HG02938 (cell line): ENCODE measurements around the gene GEMIN7.

Experiments
- ATAC-seq: cut with Tn5 transposase; IDR thresholded peaks from one replicate; pipeline ENCODE4 v1.9.1; 2021; ENCODE audit warnings: mild to moderate bottlenecking, moderate library complexity; ENCODE audit not compliant: unreplicated experiment

GEMIN7 gene

DNA sequence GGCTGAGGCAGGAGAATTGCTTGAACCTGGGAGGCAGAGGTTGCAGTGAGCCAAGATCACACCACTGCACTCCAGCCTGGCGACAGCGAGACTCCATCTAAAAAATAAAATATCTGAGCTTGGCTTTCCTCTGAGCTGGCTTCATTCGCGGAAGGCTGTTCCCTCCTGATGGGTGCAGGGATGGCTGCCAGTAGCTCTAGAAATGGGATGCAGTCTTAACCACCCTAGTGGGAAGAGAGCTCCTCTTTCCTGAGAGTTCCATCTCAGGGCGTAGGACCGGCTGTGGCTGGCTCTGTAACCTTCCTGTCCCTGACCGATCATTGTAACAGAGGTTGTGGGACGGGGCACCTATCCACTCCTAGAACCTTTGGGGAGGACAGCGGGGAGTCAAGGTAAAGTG is 46.3 kb downstream of the GEMIN7 start:
- ATAC-seq, result no peak

DNA sequence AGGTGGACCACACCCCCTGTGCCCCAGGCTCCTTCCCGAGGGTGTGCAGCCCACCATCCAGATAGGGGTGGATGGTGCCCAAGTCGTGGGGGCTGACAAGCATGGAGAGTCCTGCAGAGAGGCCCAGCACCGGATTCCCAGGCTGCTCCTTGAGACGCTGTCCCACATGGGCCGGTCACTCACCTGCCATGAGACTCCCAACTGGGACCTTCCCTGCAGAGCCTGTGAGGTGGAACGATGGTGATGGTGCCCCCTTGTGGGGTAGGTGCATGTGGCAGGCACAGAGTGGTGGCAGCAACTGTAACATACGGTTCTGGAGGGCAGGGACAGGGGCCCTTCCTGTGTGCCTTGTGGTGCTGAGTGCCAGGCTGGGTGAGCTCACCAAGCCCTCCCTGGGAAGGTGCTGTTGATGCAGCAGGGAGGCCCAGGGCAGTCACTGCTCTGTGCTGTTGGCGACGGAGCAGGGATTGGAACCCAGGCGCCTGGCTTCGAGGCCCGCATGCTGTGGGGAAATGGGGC is 47.0 kb downstream of the GEMIN7 start:
- no peak for ATAC-seq

DNA sequence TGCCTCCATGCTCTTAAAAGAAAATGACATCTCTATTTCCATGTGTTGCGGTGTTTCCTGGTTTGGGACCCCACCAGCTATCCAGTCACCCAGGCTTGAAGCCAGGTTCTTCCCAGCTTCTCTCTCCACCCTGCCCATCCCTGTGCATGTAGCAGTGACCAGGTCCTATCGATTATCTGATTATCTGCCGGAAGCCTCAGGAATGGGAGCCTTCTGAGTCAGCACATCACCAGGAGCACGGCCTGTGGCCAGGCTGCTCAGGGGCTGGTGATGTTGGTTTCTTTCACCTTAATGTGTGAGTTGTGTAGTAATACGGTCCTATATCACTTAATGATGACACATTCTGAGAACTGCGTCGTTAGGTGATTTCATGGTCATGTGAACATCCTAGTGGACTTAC is 47.6 kb downstream of the GEMIN7 start:
- ATAC-seq, result no peak

DNA sequence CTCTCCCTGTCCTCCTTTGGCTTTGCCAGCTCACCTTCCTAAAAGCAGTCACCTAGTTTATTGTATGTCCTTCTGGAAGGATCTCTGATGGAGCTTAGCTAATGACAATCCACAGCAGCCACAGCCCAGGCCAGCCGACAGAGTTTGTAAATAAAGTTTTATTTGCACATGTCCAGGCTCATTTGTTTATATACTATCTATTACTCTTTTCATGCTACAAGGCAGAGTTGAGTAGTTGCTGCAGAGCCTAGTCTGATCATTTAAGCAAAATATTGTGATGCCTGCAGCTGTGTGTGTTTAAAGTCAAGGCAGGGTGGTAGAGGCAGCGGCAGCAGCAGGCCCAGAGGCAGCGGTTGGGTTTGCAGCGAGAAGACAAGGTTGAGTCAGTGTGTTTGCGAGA is 49.1 kb downstream of the GEMIN7 start:
- ATAC-seq, result no peak

DNA sequence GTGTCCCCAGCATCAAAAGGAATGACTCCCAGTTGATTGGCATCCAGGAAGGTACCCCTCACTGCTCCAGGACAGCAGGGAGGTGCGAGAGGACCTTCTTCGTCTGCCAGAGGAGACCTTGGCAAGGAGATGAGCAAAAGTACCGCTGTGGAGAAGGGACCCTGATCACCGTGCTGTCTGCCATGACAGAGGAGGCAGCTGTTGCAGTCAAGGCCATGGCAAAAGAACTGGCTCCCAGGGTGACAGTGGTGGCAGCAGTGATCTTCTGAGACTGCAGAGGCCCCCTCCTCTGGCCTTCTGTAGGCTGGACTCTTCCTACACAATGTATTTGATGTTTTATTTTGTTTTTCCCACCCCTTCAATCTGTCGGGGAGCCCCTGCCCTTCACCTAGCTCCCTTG is 49.7 kb downstream of the GEMIN7 start:
- no peak for ATAC-seq

DNA sequence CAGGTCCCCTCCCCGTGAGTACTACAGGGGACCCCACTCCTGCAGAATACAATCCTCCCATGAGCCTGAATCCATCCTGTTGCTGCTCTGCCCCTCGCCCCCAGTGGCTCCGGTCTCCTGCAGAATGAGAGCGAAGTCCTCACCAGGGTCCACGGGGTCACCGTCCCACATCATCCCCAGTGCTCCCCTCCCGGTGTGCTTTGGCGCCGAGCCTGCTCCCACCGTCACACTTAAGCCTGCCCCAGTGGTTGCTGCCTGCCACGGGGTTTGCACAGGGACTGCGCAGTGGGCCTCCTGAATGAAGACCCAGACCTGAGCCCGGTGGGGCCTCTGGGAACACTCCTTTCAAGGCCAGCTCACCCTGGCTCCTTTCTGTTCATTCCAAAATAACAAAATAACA is 51.2 kb downstream of the GEMIN7 start:
- ATAC-seq, result no peak

DNA sequence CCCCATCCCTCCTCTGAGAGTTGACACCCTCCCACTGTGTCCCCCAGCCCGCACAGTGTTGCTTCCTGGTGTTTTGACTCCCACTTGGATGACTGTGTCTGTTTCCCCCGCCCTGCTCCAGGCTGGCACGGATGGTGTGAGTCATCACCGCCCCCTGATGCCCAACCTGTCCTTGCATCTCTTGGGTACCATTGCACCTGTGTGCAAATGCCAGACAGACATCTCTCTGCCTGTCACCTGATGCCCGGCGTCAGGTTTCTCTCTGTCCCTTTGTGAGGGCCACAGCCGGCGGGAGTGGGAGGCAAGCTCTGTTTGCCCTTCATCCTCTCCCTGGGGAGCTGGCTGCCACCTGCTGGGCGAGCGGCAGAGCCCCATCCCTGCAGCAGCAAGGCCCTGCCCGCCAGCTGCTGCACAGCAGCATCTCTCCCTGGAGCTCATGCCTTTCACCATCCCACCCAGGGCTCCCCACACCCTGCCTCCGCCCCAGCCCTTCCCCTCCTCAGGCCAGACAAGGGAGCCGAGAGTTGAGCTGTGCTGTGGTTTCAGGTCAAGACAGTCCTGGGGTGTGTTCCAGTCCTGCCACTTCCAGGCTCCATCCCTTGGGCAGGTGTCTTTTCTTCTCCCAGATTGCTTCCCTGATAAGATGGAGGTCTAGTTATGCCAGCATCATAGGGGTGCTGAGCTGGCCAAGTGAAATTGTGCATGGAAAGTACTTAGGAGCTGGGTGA is 52.0 kb downstream of the GEMIN7 start:
- ATAC-seq, result no peak

DNA sequence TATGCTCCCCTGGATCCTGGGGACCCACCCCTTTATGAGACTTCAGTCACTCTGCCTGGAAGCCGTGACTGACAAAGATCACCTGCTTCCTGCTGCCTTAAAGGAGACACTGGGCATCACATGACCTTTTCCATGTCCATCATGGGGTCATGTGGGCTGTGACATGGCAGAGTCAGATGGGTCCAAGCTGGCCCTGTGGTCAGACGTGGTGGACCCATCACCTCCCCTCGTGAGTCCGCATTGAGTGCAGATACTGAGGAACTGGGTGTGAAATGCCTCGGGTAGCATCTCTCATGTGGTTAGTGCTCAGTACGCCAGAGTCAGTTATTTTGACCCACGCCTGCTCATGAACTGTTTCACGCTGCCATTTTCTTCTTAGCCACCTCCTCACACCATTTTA is 54.6 kb downstream of the GEMIN7 start:
- ATAC-seq, result no peak

DNA sequence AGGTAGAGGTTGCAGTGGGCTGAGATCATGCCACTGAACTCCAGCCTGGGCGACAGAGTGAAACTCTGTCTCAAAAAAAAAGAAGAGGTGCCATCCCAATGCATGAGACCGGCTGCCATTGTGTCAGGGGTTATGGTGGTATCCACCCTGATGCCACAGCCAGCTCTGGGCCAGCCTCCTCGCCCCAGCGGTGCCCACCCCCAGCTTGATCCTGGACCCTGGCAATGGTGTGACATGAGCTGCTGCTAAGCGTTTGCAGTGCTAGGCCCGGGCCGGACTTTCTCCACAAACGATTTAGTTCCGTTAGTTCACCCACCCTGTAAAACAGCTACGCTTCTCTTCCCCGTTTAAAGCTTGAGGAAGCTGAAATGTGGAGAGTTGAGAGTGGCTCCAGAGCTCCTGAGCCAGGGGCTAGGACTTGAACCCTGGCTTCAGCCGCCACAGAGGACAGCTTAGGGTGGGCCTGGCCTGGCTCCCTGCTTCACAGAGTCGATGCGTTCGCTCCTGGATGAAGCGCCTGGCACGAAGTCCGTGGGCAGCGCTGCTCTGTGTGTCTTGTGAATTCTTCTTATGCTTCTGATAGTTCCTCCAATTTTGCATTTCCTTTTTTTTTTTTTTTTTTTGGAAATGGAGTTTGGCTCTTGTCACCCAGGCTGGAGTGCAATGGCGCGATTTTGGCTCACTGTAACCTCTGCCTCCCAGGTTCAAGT is 56.3 kb downstream of the GEMIN7 start:
- ATAC-seq, result no peak

DNA sequence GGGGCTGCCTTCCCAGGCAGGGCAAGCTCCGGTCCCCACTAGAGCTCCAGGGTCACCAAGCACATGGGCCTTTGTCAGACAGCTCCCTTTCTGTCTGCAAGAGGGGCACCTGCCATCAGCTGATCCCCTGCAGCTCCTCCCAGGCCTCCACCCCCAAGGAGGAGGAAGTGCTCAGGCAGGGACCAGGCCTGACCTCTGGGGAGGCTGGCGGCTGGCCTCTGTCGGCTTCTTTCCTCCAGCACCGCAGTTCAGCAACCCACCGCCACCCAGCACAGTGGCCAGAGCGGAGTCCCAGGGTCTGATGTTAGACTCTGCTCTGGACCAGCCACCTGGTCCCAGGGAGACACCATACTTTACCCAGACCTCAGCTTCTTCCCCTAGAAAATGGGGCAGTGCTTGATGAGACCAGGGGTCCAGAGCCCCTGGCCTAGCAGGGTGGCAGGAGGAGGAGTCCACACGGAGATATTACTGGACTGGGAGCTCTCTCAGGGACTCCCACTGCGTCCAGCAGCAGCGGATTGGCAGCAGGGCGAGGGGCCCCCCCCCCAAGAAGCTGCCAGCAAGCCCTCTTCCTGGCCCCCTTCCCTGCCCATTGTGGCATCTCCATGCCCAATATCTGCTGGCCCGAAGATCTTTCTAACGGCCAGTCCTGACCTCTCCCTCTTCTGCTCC is 57.6 kb downstream of the GEMIN7 start:
- ATAC-seq, result no peak

DNA sequence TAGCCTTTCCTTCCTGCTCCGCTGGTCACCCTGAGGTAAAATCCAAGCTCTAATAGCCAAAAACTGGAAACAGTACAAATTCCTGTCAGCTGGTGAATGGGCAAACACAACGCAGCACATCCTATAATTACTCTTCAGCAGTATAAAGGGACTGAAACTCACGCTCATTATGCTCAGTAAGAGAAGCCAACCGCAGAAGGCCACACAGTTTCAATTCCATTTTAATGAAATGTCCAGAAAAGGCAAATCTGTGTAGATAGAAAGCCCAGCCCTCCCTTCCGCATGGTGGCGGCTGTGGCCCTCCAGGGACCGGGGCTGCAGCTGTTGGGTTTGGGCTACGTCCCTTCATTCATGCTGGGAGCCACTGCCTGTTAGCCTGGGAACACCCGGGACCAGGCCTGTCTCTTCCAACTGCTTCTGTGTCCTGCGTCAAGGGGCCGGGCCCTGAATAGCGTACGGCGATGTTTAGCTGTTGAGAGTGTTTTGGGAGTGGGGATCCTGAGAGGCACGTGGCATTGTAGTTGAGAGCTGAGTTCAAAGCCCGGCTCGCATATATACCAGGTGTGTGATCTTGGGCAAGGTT is 58.2 kb downstream of the GEMIN7 start:
- ATAC-seq, result no peak

DNA sequence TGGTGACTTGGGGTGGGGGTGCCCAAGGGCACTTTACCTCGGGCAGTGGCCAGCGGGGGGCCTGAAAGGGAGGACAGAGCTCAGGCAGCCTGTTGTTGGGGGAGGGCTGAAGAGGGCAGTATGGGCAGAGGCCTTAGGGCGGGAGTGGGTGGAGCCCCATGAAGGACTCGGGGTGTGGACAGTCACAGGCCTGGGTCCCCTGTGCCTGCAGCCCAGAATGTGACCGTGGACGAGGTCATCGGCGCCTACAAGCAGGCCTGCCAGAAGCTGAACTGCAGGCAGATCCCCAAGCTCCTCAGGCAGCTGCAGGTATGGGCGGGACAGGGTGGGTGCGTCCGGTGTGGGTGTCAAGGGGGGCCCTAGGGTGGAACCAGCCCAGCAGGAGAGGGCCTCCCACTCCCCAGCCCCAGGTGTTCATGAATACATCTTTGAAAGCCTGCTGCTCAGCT is 59.3 kb downstream of the GEMIN7 start:
- ATAC-seq, result no peak

DNA sequence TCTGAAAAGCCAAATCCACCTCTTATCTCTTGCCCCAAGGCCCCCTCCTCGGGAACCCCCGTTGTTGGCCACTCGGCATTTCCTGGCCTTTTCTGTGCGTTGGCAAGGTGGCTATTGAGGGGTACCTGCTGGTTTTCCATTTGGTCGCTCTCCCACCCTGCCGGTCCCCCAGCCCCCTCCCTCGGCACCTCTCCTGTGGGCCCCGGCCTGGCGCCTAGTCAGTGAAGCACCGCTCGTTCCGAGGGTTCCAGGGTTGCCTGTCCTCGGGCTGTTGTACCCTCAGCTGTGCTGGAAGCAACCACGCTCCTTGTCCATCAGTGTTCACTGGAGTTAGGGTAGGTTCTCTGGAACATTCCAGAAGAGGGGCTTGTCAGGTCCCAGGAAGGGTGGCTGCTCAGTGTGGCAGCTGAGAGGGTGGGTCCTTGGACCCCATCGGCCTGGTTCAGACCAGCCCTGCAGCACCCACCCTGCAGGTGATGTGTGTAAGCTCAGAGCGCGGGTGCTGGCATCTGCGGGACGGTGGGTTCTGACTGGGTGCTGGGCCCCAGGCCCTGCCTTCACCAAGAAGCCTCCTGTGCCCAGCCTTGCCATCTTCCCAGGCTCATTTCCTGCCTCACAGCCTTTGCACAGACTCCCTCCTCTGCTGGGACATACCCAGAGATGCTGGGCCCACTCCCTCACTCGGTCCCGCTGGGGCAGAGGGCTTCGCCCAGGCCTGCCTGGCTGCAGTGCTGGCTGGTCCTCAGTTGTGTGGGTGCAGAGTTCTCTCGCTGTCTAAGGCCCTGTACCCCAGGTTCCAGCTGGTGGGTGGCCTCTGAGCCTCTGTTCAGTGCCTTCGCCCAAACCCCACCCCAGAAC is 60.5 kb downstream of the GEMIN7 start:
- ATAC-seq, result no peak

DNA sequence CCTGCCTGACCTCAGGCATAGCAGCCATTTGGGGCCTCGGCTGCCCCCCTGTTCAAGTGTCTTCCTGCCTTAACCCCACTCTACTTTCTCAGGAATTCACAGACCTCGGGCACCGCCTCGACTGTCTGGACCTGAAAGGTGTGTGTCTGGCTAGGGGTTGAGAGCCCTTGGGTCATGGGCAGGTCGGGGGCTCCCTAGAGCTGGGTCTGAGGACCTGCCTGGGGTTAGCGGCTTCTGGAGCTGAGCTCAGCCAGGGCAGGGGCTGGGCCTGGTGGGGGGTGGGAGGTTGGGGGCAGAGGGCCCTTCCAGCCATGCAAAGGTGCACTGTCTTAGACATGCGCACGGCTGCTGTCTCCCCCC is 61.1 kb downstream of the GEMIN7 start:
- no peak for ATAC-seq

DNA sequence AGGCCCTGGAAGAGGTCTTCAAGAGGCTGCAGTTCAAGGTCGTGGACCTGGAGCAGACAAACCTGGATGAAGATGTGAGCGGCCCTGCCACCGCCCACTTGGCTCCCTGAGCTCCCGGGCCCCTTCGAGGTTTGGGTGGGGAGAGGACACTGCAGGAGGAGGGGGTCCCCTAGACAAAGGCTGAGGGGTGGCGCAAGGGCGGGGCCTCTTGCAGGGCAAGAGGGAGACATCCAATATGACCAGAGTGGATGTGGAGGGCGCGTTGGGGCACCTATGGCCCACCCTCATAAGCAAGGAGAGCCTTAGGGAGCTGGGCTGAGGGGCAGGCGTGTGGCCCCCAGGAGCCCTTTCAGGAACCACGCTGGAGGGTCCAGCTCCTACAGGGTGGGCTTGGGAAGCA is 61.5 kb downstream of the GEMIN7 start:
- no peak for ATAC-seq
